ENCODE results near the gene SUPT3H. TPM values are rescaled to one million over a fixed set of nuclear protein-coding genes. Genes with fewer than 3 reads are reported as not detected.
"Not testable (repeated sequence)": the region's sequence is repeated elsewhere in the genome, so short reads cannot be mapped to it uniquely, and the experiment has no call there.

SUPT3H gene
- total and polyA plus RNA-seq, 2 donors from 2014 or later, result 10.1 to 12.5 TPM

DNA sequence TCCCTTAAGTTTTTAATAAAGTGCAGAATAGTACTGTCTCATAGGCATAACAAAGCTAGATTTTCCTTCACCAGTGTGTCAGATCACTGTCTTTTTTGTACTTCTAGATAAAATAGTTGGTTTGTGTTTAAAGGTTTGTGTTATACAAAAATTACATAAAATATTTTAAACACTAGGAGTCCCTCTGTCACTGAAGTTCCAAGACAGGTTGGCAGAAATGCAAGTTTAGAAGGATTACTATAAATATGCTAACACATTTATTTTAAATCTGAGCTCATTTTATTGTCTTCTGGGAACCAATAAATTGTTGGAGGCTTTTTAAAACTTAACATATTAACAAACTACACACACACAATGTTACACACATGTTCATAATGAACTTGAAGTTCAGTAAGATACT, 80.4 kb downstream of the SUPT3H start:
- Histone ChIP-seq H3K27ac (ENCODE audit: low read depth in 2 of 2, low read length in 2 of 2) (no peak overlapping the region), H3K4me3 (ENCODE audit: low read length in 3 of 3) (no peak overlapping the region), H3K9me3 (ENCODE audit: control insufficient read depth in 2 of 3, insufficient read depth in 1 of 3, low read length in 3 of 3) (peaks cover 0 to 2% (median 0%) of the 10 kb centered on the region in 3 donors), H3K27me3 (ENCODE audit: control insufficient read depth, insufficient read depth, low read length) (no peaks in the 10 kb centered on the region), H3K36me3 (ENCODE audit: control insufficient read depth in 2 of 3, insufficient read depth in 3 of 3, low read length in 3 of 3) (no peaks in the 10 kb centered on the region), H3K4me1 (ENCODE audit: control insufficient read depth in 2 of 3, insufficient read depth in 2 of 3, low read depth in 1 of 3, low read length in 3 of 3) (no peaks in the 10 kb centered on the region), H3K9ac (ENCODE audit: low read length in 3 of 3) (no peak overlapping the region)
- intact Hi-C loops (cut with DNase I), result no loop called here
- FAIRE-seq (no peak), DNase-seq (no peak)
- TF ChIP-seq, protein P1, sequence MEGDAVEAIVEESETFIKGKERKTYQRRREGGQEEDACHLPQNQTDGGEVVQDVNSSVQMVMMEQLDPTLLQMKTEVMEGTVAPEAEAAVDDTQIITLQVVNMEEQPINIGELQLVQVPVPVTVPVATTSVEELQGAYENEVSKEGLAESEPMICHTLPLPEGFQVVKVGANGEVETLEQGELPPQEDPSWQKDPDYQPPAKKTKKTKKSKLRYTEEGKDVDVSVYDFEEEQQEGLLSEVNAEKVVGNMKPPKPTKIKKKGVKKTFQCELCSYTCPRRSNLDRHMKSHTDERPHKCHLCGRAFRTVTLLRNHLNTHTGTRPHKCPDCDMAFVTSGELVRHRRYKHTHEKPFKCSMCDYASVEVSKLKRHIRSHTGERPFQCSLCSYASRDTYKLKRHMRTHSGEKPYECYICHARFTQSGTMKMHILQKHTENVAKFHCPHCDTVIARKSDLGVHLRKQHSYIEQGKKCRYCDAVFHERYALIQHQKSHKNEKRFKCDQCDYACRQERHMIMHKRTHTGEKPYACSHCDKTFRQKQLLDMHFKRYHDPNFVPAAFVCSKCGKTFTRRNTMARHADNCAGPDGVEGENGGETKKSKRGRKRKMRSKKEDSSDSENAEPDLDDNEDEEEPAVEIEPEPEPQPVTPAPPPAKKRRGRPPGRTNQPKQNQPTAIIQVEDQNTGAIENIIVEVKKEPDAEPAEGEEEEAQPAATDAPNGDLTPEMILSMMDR (IDR thresholded peaks at IDR 0.05; ENCODE audit: borderline replicate concordance, extremely low read depth, insufficient read depth), result no peak

DNA sequence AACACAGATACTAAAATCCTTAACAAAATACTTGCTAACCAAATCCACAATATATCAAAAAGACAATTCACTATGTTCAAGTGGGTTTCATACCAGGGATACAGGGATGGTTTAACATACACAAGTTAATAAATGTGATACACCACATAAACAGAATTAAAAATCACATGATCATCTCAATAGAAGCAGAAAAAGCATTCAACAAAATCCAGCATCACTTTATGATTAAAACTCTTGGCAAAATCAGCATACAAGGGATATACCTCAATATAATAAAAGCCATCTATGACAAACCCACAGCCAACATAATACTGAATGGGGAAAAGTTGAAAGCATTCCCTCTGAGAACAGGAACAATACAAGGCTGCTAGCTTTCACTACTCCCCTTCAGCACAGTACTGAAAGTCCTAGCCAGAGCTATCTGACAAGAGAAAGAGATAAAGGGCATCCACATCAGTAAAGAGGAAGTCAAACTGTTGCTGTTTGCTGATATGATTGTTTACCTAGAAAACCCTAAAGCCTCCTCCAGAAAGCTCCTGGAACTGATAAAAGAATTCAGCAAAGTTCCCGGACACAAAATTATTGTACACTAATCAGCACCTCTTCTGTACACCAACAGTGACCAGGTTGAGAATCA, 83.6 kb downstream of the SUPT3H start:
- FAIRE-seq; H3K36me3 ChIP-seq (ENCODE audit: control insufficient read depth in 2 of 3, insufficient read depth in 3 of 3, low read length in 3 of 3); H3K9me3 ChIP-seq (ENCODE audit: control insufficient read depth in 2 of 3, insufficient read depth in 1 of 3, low read length in 3 of 3); H3K4me3 ChIP-seq (ENCODE audit: low read length in 3 of 3); H3K9ac ChIP-seq (ENCODE audit: low read length in 3 of 3); H3K4me1 ChIP-seq (ENCODE audit: control insufficient read depth in 2 of 3, insufficient read depth in 2 of 3, low read depth in 1 of 3, low read length in 3 of 3); H3K27ac ChIP-seq (ENCODE audit: low read depth in 2 of 2, low read length in 2 of 2); intact Hi-C loops (cut with DNase I); H3K27me3 ChIP-seq (ENCODE audit: control insufficient read depth, insufficient read depth, low read length); DNase-seq: not testable (repeated sequence)

DNA sequence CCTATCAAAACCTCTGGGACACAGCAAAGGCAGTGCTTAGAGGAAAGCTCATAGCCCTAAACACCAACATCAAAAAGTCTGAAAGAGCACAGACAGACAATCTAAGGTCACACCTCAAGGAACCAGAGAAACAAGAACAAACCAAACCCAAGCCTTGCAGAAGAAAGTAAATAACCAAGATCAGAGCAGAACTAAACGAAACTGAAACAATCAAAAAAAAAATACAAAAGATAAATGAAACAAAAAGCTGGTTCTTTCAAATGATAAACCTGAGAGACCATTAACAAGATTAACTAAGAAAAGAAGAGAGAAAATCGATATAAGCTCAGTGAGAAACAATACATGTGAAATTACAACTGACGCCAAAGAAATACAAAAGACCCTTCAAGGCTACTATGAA, 84.4 kb downstream of the SUPT3H start:
- H3K4me1 ChIP-seq (ENCODE audit: control insufficient read depth in 2 of 3, insufficient read depth in 2 of 3, low read depth in 1 of 3, low read length in 3 of 3), result no peaks in the 10 kb centered on the region
- FAIRE-seq, result no peak

DNA sequence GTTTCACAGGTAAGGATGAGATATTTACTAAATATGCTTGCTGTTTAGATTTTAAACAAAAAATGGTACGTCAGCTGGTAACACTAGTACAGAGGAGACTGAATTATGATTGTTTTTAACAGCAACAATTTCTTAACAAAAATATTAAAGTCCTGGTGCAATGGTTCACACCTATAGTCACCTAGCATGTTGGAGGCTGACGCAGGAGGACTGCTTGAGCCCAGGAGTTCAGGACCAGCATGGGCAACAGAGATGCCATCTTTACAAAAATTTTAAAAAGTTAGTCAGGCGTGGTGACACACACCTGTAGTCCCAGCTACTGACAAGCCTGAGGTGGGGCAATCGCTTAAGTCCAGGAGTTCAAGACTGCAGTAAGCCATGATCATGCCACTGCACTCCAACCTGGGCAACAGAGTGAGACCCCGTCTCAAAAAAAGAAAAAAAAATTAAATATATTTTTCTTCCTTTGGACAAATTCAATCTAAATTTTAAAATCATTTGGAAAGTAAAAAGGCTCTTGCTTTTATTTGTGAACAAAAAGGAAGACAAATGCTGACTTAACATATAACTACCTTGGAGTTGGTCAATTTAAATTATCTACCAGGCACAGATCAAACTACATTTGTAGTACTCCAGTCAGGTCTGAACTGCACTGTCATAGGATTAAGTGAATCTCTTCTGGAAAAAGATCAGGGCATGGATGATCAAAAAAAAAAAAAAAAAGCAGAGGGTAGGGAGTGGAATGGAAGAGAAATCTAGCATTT, 87.8 kb downstream of the SUPT3H start:
- H3K36me3 ChIP-seq (ENCODE audit: control insufficient read depth in 2 of 3, insufficient read depth in 3 of 3, low read length in 3 of 3), result no peaks in the 10 kb centered on the region
- no peak for FAIRE-seq
- H3K27ac ChIP-seq (ENCODE audit: low read depth in 2 of 2, low read length in 2 of 2), result no peak overlapping the region
- no peaks in the 10 kb centered on the region for H3K4me1 ChIP-seq (ENCODE audit: control insufficient read depth in 2 of 3, insufficient read depth in 2 of 3, low read depth in 1 of 3, low read length in 3 of 3)
- no peak for DNase-seq
- intact Hi-C loops (cut with DNase I), result no loop called here
- H3K9ac ChIP-seq (ENCODE audit: low read length in 3 of 3), result no peak overlapping the region
- no peak overlapping the region for H3K4me3 ChIP-seq (ENCODE audit: low read length in 3 of 3)
- no peaks in the 10 kb centered on the region for H3K27me3 ChIP-seq (ENCODE audit: control insufficient read depth, insufficient read depth, low read length)
- peaks cover 0 to 2% (median 0%) of the 10 kb centered on the region in 3 donors for H3K9me3 ChIP-seq (ENCODE audit: control insufficient read depth in 2 of 3, insufficient read depth in 1 of 3, low read length in 3 of 3)
- TF ChIP-seq, protein P1 (IDR thresholded peaks at IDR 0.05; ENCODE audit: borderline replicate concordance, extremely low read depth, insufficient read depth), result no peak

More for the DNA sequence above, 84.4 kb downstream of the SUPT3H start:
- no peak for DNase-seq
- peaks cover 0 to 2% (median 0%) of the 10 kb centered on the region in 3 donors for H3K9me3 ChIP-seq (ENCODE audit: control insufficient read depth in 2 of 3, insufficient read depth in 1 of 3, low read length in 3 of 3)
- H3K27me3 ChIP-seq (ENCODE audit: control insufficient read depth, insufficient read depth, low read length), result no peaks in the 10 kb centered on the region
- H3K4me3 ChIP-seq (ENCODE audit: low read length in 3 of 3), result no peak overlapping the region
- H3K27ac ChIP-seq (ENCODE audit: low read depth in 2 of 2, low read length in 2 of 2), result no peak overlapping the region
- intact Hi-C loops (cut with DNase I), result no loop called here
- no peak overlapping the region for H3K9ac ChIP-seq (ENCODE audit: low read length in 3 of 3)
- TF ChIP-seq, protein P1 (IDR thresholded peaks at IDR 0.05; ENCODE audit: borderline replicate concordance, extremely low read depth, insufficient read depth), result no peak
- no peaks in the 10 kb centered on the region for H3K36me3 ChIP-seq (ENCODE audit: control insufficient read depth in 2 of 3, insufficient read depth in 3 of 3, low read length in 3 of 3)

DNA sequence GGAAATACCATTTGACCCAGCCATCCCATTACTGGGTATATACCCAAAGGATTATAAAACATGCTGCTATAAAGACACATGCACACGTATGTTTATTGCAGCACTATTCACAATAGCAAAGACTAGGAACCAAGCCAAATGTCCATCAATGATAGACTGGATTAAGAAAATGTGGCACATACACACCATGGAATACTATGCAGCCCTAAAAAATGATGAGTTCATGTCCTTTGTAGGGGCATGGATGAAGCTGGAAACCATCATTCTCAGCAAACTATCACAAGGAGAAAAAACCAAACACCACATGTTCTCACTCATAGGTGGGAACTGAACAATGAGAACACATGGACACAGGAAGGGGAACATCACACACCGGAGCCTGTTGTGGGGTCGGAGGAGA, 91.0 kb downstream of the SUPT3H start:
- H3K9ac ChIP-seq (ENCODE audit: low read length in 3 of 3); H3K27me3 ChIP-seq (ENCODE audit: control insufficient read depth, insufficient read depth, low read length); H3K9me3 ChIP-seq (ENCODE audit: control insufficient read depth in 2 of 3, insufficient read depth in 1 of 3, low read length in 3 of 3); intact Hi-C loops (cut with DNase I); FAIRE-seq; DNase-seq; H3K4me1 ChIP-seq (ENCODE audit: control insufficient read depth in 2 of 3, insufficient read depth in 2 of 3, low read depth in 1 of 3, low read length in 3 of 3); H3K4me3 ChIP-seq (ENCODE audit: low read length in 3 of 3); H3K27ac ChIP-seq (ENCODE audit: low read depth in 2 of 2, low read length in 2 of 2); H3K36me3 ChIP-seq (ENCODE audit: control insufficient read depth in 2 of 3, insufficient read depth in 3 of 3, low read length in 3 of 3): not testable (repeated sequence)
